H1 (cell line): ENCODE results near the gene L3MBTL2. TPM values are rescaled to one million over a fixed set of nuclear protein-coding genes. Genes with fewer than 3 reads are reported as not detected.

Experiments used
- CEBPB ChIP-seq: IDR thresholded peaks from 2 replicates; pipeline ENCODE4 v1.6.1; 2012; ENCODE audit warnings: low read depth, low read length
- CHD1 ChIP-seq: IDR thresholded peaks from 2 replicates; pipeline ENCODE4 v1.6.1; 2012; ENCODE audit warnings: low read depth, low read length, improper control_type of control experiment
- CREB1 ChIP-seq: IDR thresholded peaks from 2 replicates; pipeline ENCODE4 v1.6.1; 2012; ENCODE audit warnings: inconsistent platforms
- GABPA ChIP-seq: IDR thresholded peaks from 2 replicates; pipeline ENCODE4 v1.6.1; 2011; ENCODE audit warnings: mild to moderate bottlenecking, low read length, moderate library complexity, borderline replicate concordance; ENCODE audit not compliant: insufficient read depth
- GTF2F1 ChIP-seq: IDR thresholded peaks from 2 replicates; pipeline ENCODE4 v1.6.1; 2012; ENCODE audit warnings: low read depth, low read length, improper control_type of control experiment, borderline replicate concordance
- HDAC2 ChIP-seq, 2 experiments: fragments of 300-600 bp in 1 of 2; sonication (generic) in 1 of 2; IDR thresholded peaks; 2 replicates each; pipeline ENCODE4 v1.6.1; 2011 to 2012; ENCODE audit warnings: low read depth in 2 of 2, low read length in 2 of 2, mild to moderate bottlenecking in 2 of 2, moderate library complexity in 2 of 2, borderline replicate concordance in 1 of 2, inconsistent platforms in 1 of 2
- POLR2AphosphoS5 ChIP-seq: IDR thresholded peaks from 2 replicates; pipeline ENCODE4 v1.6.1; 2011; ENCODE audit warnings: low read depth, low read length
- POU5F1 ChIP-seq: IDR thresholded peaks from 2 replicates; pipeline ENCODE4 v1.6.1; 2011; ENCODE audit warnings: low read depth, mild to moderate bottlenecking, low read length, moderate library complexity
- RBBP5 ChIP-seq: IDR thresholded peaks from 2 replicates; pipeline ENCODE4 v1.7.1; 2012; ENCODE audit warnings: low read depth, mild to moderate bottlenecking, inconsistent platforms, low read length, moderate library complexity, borderline replicate concordance
- RNF2 ChIP-seq: fragments of 200-900, 300-1000 bp; sonication (generic); IDR thresholded peaks from 2 replicates; pipeline ENCODE4 v1.7.1; 2016; ENCODE audit warnings: borderline replicate concordance, low read depth, mild to moderate bottlenecking, antibody characterized with exemption, low read length; ENCODE audit not compliant: poor library complexity, severe bottlenecking; ENCODE audit errors: missing control alignments
- RXRA ChIP-seq: IDR thresholded peaks from 2 replicates; pipeline ENCODE4 v1.6.1; 2011; ENCODE audit warnings: low read depth, mild to moderate bottlenecking, low read length, moderate library complexity; ENCODE audit not compliant: insufficient read depth
- SUZ12 ChIP-seq: fragments of 200-600 bp; sonication (generic); IDR thresholded peaks from 2 replicates; pipeline ENCODE4 v1.6.1; 2012; ENCODE audit warnings: mild to moderate bottlenecking, inconsistent platforms, low read length, moderate library complexity, mixed read lengths
- TCF12 ChIP-seq: IDR thresholded peaks from 2 replicates; pipeline ENCODE4 v1.6.1; 2011; ENCODE audit warnings: low read depth, mild to moderate bottlenecking, low read length
- ZNF274 ChIP-seq: IDR thresholded peaks from 2 replicates; pipeline ENCODE4 v1.7.0; 2012; ENCODE audit warnings: low read length, borderline replicate concordance; ENCODE audit errors: extremely low read depth
- polyA plus RNA-seq, 7 experiments: library from polyadenylated mRNA; depleted of rRNA in 3 of 7; stranded (reverse) in 5 of 7; unstranded in 2 of 7; fragments of >200 nt in 5 of 7; fragments of 200-250 nt in 2 of 7; gene quantifications; 1 replicate in 5 of 7; 2 replicates in 1 of 7; 4 replicates in 1 of 7; pipeline versions ENCODE4 v1.2.1 to v1.2.3, GENCODE V29; 2011 to 2013; ENCODE audit warnings: missing spikeins in 2 of 7, mixed read lengths in 2 of 7
- total RNA-seq: library from RNA; stranded (reverse); fragmentation: NEBNext Ultra II Directional; extraction: Animal tissue kit (Norgen Biotek cat#: 25700); gene quantifications from 2 replicates; pipeline ENCODE4 v1.2.1, GENCODE V29; 2021
- TF ChIP-seq, protein P1 (sequence below): IDR thresholded peaks from 2 replicates; pipeline ENCODE4 v1.6.1; 2011; ENCODE audit warnings: low read depth, mild to moderate bottlenecking, low read length; ENCODE audit not compliant: insufficient read depth
- TF ChIP-seq, protein P2 (sequence below): IDR thresholded peaks from 2 replicates; pipeline ENCODE4 v1.6.1; 2012; ENCODE audit warnings: inconsistent platforms

The L3MBTL2 gene
- total and polyA plus RNA-seq, 2 of the 8 experiments (the other 6 are each of a cell fraction or from before 2014, with no cell fraction given) = 23.9 to 24.9 TPM

DNA sequence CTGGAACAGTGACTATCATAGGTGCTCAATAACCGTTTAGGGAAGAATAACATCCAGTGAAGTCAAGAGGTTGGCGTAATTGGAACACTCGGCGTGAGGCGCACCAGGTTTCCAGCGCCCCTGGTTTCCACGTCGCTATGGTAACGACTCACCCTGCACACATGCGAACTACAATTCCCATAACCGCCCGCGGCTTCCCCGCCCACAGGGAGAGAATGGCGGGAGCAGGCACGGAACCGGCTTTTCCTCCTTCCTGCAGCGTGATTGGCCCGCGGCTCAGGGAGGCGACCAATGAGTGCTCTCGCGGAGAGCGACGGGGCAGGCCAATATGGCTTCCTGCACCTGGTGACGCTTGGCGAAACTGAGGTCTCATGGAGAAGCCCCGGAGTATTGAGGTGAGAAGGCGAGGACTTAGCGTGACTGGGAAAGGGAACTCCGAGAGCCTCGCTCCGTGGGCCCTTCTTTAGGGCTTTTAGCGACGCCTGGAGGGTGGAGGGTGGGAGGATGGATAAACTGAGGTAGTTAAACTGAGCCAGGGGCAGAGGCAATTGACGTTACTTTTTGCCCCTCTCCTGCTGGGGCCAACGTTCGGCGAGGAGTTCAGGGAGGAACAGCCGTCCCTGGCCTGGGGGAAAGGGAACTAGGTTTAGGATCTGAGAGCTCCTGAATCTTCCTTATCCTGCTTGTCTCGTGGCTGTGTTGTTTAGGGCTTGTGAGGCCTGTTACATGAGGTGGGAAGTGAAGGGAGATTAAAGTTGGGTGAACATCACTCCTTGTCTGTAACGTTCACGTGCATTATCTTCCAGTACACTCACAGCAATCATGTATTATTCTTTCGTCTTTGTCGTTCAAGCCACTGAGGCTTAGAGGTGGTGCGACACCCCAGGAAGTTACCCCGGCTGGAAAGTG is at the start of gene L3MBTL2 (continued):
- TF ChIP-seq ZNF274 (no peak), POU5F1 (no peak), CHD1 (no peak), RNF2 (no peak), TCF12 (no peak), HDAC2 (IDR thresholded peaks at IDR 0.05; ENCODE audit: borderline replicate concordance in 1 of 2, low read depth in 2 of 2, low read length in 2 of 2) (peak in 1 of 2 experiments; percentile 91; a peak in 1 of 4 replicates), RBBP5 (no peak), CREB1 (0 out of 2 replicates have a peak, but pooled peaks have one; percentile 30), GABPA (no peak), SUZ12 (no peak), RXRA (no peak), CEBPB (no peak), GTF2F1 (no peak), POLR2AphosphoS5 (peak; percentile 84)
- TF ChIP-seq, protein P1, sequence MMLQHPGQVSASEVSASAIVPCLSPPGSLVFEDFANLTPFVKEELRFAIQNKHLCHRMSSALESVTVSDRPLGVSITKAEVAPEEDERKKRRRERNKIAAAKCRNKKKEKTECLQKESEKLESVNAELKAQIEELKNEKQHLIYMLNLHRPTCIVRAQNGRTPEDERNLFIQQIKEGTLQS = no peak
- TF ChIP-seq, protein P2, sequence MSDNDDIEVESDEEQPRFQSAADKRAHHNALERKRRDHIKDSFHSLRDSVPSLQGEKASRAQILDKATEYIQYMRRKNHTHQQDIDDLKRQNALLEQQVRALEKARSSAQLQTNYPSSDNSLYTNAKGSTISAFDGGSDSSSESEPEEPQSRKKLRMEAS = peak; percentile 79; the same call in 1 of the 2 replicates
